HL-60 (cell line): ENCODE results near the gene MAP4K4.

Experiments
- DNase-seq, 2 experiments: peaks; one replicate each; pipeline ENCODE4 v3.0.0-alpha.2; 2010 to 2020; ENCODE audit warnings: low read depth in 1 of 2, low spot score in 1 of 2
- H3K27ac ChIP-seq: fragments of 250-450 bp; sonication (Bioruptor Pico); replicated peaks from 2 replicates; pipeline ENCODE4 v1.5.1; 2020; ENCODE audit warnings: mild to moderate bottlenecking, moderate library complexity
- H3K27me3 ChIP-seq: fragments of 250-450 bp; sonication (Bioruptor Pico); 2 replicates; pipeline ENCODE4 v1.5.1; 2021; ENCODE audit warnings: mild to moderate bottlenecking, moderate library complexity; ENCODE audit not compliant: insufficient read depth, poor library complexity, severe bottlenecking
- H3K4me3 ChIP-seq: replicated peaks from 2 replicates; pipeline ENCODE4 v1.5.1; 2011; ENCODE audit warnings: mild to moderate bottlenecking, control low read depth, low read length; ENCODE audit not compliant: insufficient read depth
- GABPA ChIP-seq: IDR thresholded peaks from 2 replicates; pipeline ENCODE4 v1.6.1; 2012; ENCODE audit warnings: low read depth
- POLR2AphosphoS5 ChIP-seq: IDR thresholded peaks from 2 replicates; pipeline ENCODE4 v1.6.1; 2012; ENCODE audit warnings: low read depth
- SPI1 ChIP-seq: IDR thresholded peaks from 2 replicates; pipeline ENCODE4 v1.6.1; 2012; ENCODE audit warnings: low read depth, mild to moderate bottlenecking, borderline replicate concordance
- TF ChIP-seq, protein P1 (sequence below): IDR thresholded peaks from 2 replicates; pipeline ENCODE4 v1.6.1; 2012; ENCODE audit warnings: low read depth; ENCODE audit not compliant: insufficient replicate concordance
- TF ChIP-seq, protein P2 (sequence below): IDR thresholded peaks from one replicate; pipeline ENCODE4 v1.5.1; 2011; ENCODE audit warnings: low read length, control low read depth, inconsistent platforms; ENCODE audit not compliant: insufficient read depth

The MAP4K4 gene

DNA sequence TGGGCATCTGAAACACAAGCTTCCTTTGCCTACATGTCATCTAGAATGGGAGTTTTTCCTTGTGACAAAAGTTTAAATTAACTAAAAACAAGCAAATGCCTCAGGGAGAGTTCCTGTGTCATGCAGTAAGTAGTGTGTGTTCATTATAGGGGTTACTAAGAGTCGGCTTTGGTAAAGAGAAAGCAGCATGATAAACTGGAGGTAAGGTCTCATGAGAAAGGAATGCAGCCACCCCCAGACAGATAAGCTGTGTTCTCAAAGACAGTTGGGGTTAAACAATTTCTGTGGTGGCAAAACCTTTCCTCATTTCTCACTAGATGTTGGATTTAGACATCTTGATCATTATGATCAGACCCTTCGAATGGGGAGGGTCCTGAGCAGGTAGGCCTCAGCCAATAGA is 129.7 kb downstream of the MAP4K4 start:
- H3K27ac ChIP-seq, result no peak overlapping the region
- TF ChIP-seq POLR2AphosphoS5 (no peak), GABPA (no peak), SPI1 (no peak)
- TF ChIP-seq, protein P1, sequence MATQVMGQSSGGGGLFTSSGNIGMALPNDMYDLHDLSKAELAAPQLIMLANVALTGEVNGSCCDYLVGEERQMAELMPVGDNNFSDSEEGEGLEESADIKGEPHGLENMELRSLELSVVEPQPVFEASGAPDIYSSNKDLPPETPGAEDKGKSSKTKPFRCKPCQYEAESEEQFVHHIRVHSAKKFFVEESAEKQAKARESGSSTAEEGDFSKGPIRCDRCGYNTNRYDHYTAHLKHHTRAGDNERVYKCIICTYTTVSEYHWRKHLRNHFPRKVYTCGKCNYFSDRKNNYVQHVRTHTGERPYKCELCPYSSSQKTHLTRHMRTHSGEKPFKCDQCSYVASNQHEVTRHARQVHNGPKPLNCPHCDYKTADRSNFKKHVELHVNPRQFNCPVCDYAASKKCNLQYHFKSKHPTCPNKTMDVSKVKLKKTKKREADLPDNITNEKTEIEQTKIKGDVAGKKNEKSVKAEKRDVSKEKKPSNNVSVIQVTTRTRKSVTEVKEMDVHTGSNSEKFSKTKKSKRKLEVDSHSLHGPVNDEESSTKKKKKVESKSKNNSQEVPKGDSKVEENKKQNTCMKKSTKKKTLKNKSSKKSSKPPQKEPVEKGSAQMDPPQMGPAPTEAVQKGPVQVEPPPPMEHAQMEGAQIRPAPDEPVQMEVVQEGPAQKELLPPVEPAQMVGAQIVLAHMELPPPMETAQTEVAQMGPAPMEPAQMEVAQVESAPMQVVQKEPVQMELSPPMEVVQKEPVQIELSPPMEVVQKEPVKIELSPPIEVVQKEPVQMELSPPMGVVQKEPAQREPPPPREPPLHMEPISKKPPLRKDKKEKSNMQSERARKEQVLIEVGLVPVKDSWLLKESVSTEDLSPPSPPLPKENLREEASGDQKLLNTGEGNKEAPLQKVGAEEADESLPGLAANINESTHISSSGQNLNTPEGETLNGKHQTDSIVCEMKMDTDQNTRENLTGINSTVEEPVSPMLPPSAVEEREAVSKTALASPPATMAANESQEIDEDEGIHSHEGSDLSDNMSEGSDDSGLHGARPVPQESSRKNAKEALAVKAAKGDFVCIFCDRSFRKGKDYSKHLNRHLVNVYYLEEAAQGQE, result no peak
- TF ChIP-seq, protein P2, sequence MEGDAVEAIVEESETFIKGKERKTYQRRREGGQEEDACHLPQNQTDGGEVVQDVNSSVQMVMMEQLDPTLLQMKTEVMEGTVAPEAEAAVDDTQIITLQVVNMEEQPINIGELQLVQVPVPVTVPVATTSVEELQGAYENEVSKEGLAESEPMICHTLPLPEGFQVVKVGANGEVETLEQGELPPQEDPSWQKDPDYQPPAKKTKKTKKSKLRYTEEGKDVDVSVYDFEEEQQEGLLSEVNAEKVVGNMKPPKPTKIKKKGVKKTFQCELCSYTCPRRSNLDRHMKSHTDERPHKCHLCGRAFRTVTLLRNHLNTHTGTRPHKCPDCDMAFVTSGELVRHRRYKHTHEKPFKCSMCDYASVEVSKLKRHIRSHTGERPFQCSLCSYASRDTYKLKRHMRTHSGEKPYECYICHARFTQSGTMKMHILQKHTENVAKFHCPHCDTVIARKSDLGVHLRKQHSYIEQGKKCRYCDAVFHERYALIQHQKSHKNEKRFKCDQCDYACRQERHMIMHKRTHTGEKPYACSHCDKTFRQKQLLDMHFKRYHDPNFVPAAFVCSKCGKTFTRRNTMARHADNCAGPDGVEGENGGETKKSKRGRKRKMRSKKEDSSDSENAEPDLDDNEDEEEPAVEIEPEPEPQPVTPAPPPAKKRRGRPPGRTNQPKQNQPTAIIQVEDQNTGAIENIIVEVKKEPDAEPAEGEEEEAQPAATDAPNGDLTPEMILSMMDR, result no peak
- no peaks in the 10 kb centered on the region for H3K27me3 ChIP-seq
- no peak overlapping the region for H3K4me3 ChIP-seq
- DNase-seq, result no peak

DNA sequence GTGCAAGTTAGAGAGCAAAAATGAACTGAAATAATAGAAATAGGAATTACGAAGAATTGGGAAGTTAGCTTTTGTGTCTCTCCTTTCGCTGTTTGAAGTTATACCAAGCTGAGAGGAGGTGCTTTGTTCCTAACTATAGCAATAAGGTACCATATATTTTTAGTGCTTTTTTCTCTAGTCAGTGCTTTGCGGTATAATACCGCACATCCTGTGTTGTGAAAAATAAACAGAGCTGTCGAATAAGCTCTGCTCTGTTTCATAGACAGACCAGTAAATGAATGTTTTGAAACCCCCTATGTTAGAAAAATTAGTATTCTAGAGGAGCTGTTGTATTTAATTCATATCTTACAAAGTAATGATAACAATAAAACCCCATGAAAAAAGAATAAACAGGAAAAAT is 130.8 kb downstream of the MAP4K4 start:
- no peak overlapping the region for H3K27ac ChIP-seq
- no peak overlapping the region for H3K4me3 ChIP-seq
- TF ChIP-seq, protein P2, result no peak
- TF ChIP-seq POLR2AphosphoS5, result no peak
- TF ChIP-seq, protein P1, result no peak
- TF ChIP-seq GABPA, result no peak
- no peak for TF ChIP-seq SPI1
- no peak for DNase-seq
- no peaks in the 10 kb centered on the region for H3K27me3 ChIP-seq

DNA sequence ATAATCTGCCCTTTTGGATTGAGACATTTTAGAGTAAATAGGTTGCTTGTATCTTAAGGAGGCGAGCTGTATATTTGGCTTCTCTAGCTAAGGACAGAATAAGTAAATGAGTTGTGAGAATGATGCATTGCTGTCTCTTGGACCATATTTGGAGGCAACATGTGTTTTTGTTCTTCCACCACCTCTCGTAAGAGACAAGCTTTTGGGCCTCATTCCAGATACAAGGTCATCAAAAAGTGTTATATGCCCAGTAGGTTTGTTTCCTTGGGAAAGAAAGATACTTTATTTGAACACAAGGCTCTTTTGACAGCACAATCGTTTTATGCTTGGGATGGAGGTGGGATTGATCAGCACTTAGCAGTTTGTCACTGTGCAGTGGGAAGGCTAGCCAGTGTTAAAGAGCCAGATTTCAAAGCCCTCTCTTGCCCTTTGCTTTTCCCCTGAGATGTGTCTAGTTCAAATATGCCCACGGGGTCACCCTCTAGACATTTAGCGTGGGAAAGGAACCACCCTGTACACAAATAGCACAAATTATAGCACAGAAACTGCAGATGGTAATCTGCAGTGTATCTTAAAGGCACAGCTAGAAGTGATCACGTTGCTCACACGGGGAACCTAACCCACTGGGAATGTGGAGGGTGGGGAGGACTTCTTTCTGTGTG is 131.3 kb downstream of the MAP4K4 start:
- TF ChIP-seq, protein P2, result no peak
- no peak for TF ChIP-seq SPI1
- TF ChIP-seq POLR2AphosphoS5, result no peak
- DNase-seq, result no peak
- no peaks in the 10 kb centered on the region for H3K27me3 ChIP-seq
- no peak overlapping the region for H3K27ac ChIP-seq
- H3K4me3 ChIP-seq, result no peak overlapping the region

DNA sequence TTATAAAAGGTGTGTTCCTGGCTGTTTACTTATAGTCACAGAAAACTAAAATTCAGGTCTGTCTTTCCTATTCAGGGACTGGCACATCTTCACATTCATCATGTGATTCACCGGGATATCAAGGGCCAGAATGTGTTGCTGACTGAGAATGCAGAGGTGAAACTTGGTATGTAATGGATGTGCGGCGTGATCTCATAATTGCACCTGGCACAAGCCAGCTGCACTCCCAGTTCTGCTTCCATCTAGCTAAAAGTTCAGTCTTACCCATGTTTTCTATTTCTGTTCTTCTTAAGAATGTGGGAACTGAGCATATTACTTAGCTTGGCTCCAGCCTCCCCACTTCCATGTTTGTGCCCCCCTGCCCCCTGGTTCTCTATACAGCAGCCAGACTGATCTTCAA is 131.9 kb downstream of the MAP4K4 start:
- Histone ChIP-seq H3K4me3 (no peak overlapping the region), H3K27me3 (no peaks in the 10 kb centered on the region), H3K27ac (no peak overlapping the region)
- no peak for DNase-seq
- TF ChIP-seq GABPA (no peak), POLR2AphosphoS5 (no peak), SPI1 (no peak)
- TF ChIP-seq, protein P1, result no peak
- TF ChIP-seq, protein P2, result no peak
